CD14-positive monocyte (primary cell): ENCODE measurements around the gene CCDC97. TPM values are rescaled to one million over a fixed set of nuclear protein-coding genes. Genes with fewer than 3 reads are reported as not detected.

ENCODE experiments used
- DNase-seq, 3 donors: peaks; one replicate each; pipeline ENCODE4 v3.0.0-alpha.2; 2011 to 2022
- H2AFZ ChIP-seq: 2 replicates; pipeline ENCODE4 v1.6.0; 2012; ENCODE audit warnings: mild to moderate bottlenecking, low read depth, low read length, inconsistent platforms; ENCODE audit not compliant: insufficient read depth, poor library complexity, severe bottlenecking
- H3K27ac ChIP-seq, 2 donors: 1 replicate in 1 of 2; 2 replicates in 1 of 2; pipeline ENCODE4 v1.5.1; 2012 to 2013; ENCODE audit warnings: low read length in 2 of 2, control low read depth in 1 of 2, inconsistent platforms in 1 of 2, low read depth in 1 of 2, mild to moderate bottlenecking in 1 of 2
- H3K27me3 ChIP-seq, 2 donors: one replicate each; pipeline versions ENCODE4 v1.6.0 to v1.6.1; 2011 to 2013; ENCODE audit warnings: low read length in 2 of 2; ENCODE audit not compliant: control insufficient read depth in 2 of 2, insufficient read depth in 2 of 2
- H3K36me3 ChIP-seq, 2 donors: replicated peaks in 1 of 2; 1 replicate in 1 of 2; 2 replicates in 1 of 2; pipeline versions ENCODE4 v1.5.1 to v1.6.1; 2012 to 2013; ENCODE audit warnings: low read length in 2 of 2, control low read depth in 1 of 2, inconsistent platforms in 1 of 2, mild to moderate bottlenecking in 1 of 2; ENCODE audit not compliant: insufficient read depth in 2 of 2, control insufficient read depth in 1 of 2
- H3K4me1 ChIP-seq, 2 donors: 1 replicate in 1 of 2; 2 replicates in 1 of 2; pipeline versions ENCODE4 v1.5.1 to v1.6.1; 2012 to 2013; ENCODE audit warnings: low read length in 2 of 2, control low read depth in 1 of 2, inconsistent platforms in 1 of 2, mild to moderate bottlenecking in 1 of 2, moderate library complexity in 1 of 2; ENCODE audit not compliant: insufficient read depth in 2 of 2, control insufficient read depth in 1 of 2
- H3K4me2 ChIP-seq: replicated peaks from 2 replicates; pipeline ENCODE3; 2012; ENCODE audit warnings: low read length, moderate library complexity, mild to moderate bottlenecking; ENCODE audit not compliant: poor library complexity, severe bottlenecking; ENCODE audit errors: extremely low read depth
- H3K4me3 ChIP-seq, 3 experiments: fragments of 200-600 bp in 1 of 3; sonication (generic) in 1 of 3; replicated peaks in 1 of 3; 1 replicate in 2 of 3; 2 replicates in 1 of 3; pipeline ENCODE4 v1.5.1; 2011 to 2013; ENCODE audit warnings: low read length in 3 of 3, mild to moderate bottlenecking in 3 of 3, control low read depth in 2 of 3, low read depth in 2 of 3, inconsistent platforms in 1 of 3, moderate library complexity in 1 of 3
- H3K79me2 ChIP-seq: 2 replicates; pipeline ENCODE4 v1.6.0; 2012; ENCODE audit warnings: mild to moderate bottlenecking, control low read depth, inconsistent platforms, low read length, moderate library complexity; ENCODE audit not compliant: insufficient read depth
- H3K9ac ChIP-seq: 2 replicates; pipeline ENCODE4 v1.6.0; 2017; ENCODE audit warnings: low read length, mild to moderate bottlenecking; ENCODE audit not compliant: insufficient read depth, poor library complexity, severe bottlenecking
- H3K9me3 ChIP-seq, 2 donors: replicated peaks in 1 of 2; 1 replicate in 1 of 2; 2 replicates in 1 of 2; pipeline versions ENCODE4 v1.5.1 to v1.6.1; 2012 to 2013; ENCODE audit warnings: low read length in 2 of 2, control low read depth in 1 of 2; ENCODE audit not compliant: control insufficient read depth in 1 of 2, insufficient read depth in 1 of 2
- H4K20me1 ChIP-seq: 2 replicates; pipeline ENCODE4 v1.6.0; 2012; ENCODE audit warnings: mild to moderate bottlenecking, low read length, control low read depth, moderate library complexity; ENCODE audit not compliant: insufficient read depth
- H3K27ac Mint-ChIP-seq, 7 donors: one replicate each; pipeline ENCODE4 v1.8.0; 2020; ENCODE audit warnings: mild to moderate bottlenecking in 7 of 7, mixed read lengths in 7 of 7, moderate library complexity in 6 of 7, inconsistent platforms in 2 of 7
- H3K27me3 Mint-ChIP-seq, 3 donors: one replicate each; pipeline ENCODE4 v1.8.0; 2021 to 2022; ENCODE audit warnings: low read depth in 3 of 3, mild to moderate bottlenecking in 3 of 3, mixed read lengths in 3 of 3, moderate library complexity in 3 of 3, inconsistent platforms in 1 of 3
- H3K36me3 Mint-ChIP-seq, 2 donors: one replicate each; pipeline ENCODE4 v1.8.0; 2020; ENCODE audit warnings: mixed read lengths in 2 of 2, inconsistent platforms in 1 of 2, mild to moderate bottlenecking in 1 of 2
- H3K4me1 Mint-ChIP-seq: one replicate; pipeline ENCODE4 v1.8.0; 2020; ENCODE audit warnings: mild to moderate bottlenecking, mixed read lengths
- H3K4me3 Mint-ChIP-seq, 2 donors: one replicate each; pipeline ENCODE4 v1.8.0; 2020; ENCODE audit warnings: mild to moderate bottlenecking in 2 of 2, mixed read lengths in 2 of 2, moderate library complexity in 1 of 2
- H3K9me3 Mint-ChIP-seq, 7 donors: one replicate each; pipeline ENCODE4 v1.8.0; 2020 to 2022; ENCODE audit warnings: mixed read lengths in 7 of 7, mild to moderate bottlenecking in 6 of 7, moderate library complexity in 6 of 7, inconsistent platforms in 2 of 7
- WGBS: methylation state at CpG from one replicate; pipeline ENCODE4 v1.1.5; 2013; ENCODE audit warnings: missing lambda C conversion rate; ENCODE audit not compliant: insufficient coverage; 5-methylcytosine and 5-hydroxymethylcytosine counted together
- intact Hi-C, 2 donors: fragments of 100-400 bp; cut with micrococcal nuclease; formaldehyde crosslinking; loops; one replicate each; pipeline versions ENCODE4 v1.15.0 to v1.15.1; 2023
- polyA plus RNA-seq, 3 donors: library from polyadenylated mRNA; depleted of rRNA in 1 of 3; unstranded in 2 of 3; stranded (reverse) in 1 of 3; fragments of 300-500 nt in 2 of 3; fragments of >200 nt in 1 of 3; fragmentation: Illumina TruSeq in 2 of 3; gene quantifications; 1 replicate in 2 of 3; 2 replicates in 1 of 3; pipeline ENCODE4 v1.2.3, GENCODE V29; 2012 to 2021
- TF ChIP-seq, protein P1 (sequence below): fragments of 200-600 bp; IDR thresholded peaks from one replicate; pipeline ENCODE4 v1.8.0; 2022; ENCODE audit warnings: antibody characterized with exemption, mild to moderate bottlenecking

Gene CCDC97
- polyA plus RNA-seq, 3 donors: 6.1 to 13.0 (median 8.8) TPM

DNA sequence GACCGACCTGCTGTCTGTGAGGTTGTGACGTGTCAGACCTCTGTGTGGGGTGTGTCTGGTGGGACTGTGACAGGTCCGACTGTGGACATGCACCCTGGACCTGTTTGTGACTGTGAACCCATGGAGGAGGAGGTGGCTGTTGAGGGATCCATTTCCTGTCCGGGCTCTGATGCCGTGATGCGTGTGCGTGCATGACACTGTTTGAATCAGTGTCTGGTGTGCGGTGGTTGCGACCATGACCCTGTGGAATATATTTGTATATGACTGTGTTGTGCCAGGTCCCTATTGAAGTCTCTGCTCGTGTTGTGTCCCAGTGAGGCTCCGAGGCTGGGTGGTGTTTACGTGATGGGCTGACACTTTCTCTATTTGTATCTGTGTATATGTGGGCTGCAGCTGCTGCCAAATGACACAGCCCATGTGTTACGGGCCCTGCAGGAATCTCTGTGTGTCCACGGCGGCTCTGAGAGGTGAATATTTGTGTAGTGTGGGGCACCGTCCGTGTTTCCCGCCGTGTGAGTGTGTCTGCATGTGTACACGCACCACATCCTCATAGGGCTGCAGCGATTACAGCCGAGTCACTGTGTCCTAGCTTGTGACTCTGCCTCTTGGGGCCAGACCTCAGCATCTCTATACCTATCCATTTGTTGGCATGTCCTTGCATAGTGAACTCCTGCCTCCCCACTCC lies 18.3 kb downstream of the CCDC97 start:
- H3K4me2 ChIP-seq: peak overlapping the region; percentile 74
- WGBS: 6% methylated on average over 17 of the region's 22 CpGs
- TF ChIP-seq, protein P1, sequence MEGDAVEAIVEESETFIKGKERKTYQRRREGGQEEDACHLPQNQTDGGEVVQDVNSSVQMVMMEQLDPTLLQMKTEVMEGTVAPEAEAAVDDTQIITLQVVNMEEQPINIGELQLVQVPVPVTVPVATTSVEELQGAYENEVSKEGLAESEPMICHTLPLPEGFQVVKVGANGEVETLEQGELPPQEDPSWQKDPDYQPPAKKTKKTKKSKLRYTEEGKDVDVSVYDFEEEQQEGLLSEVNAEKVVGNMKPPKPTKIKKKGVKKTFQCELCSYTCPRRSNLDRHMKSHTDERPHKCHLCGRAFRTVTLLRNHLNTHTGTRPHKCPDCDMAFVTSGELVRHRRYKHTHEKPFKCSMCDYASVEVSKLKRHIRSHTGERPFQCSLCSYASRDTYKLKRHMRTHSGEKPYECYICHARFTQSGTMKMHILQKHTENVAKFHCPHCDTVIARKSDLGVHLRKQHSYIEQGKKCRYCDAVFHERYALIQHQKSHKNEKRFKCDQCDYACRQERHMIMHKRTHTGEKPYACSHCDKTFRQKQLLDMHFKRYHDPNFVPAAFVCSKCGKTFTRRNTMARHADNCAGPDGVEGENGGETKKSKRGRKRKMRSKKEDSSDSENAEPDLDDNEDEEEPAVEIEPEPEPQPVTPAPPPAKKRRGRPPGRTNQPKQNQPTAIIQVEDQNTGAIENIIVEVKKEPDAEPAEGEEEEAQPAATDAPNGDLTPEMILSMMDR: no peak
- H2AFZ ChIP-seq: no peak overlapping the region
- H3K4me3 ChIP-seq: peak overlapping the region; percentile 0 to 62 (median 38)
- peaks cover 45 to 63% of the 10 kb centered on the region in 2 donors for H3K36me3 Mint-ChIP-seq
- peak overlapping the region; percentile 90 to 96 for H3K27ac ChIP-seq
- H3K36me3 ChIP-seq: peaks cover 29 to 35% of the 10 kb centered on the region in 2 donors
- DNase-seq: peak; percentile 72 to 85 (median 78)
- peaks cover 77% of the 10 kb centered on the region for H3K4me1 Mint-ChIP-seq
- H3K9me3 ChIP-seq: no peaks in the 10 kb centered on the region
- peak overlapping the region; percentile 84 to 93 for H3K4me3 Mint-ChIP-seq
- peaks cover 58% of the 10 kb centered on the region for H4K20me1 ChIP-seq
- peaks cover 0 to 2% (median 0%) of the 10 kb centered on the region in 3 donors for H3K27me3 Mint-ChIP-seq
- peak overlapping the region; percentile 95 to 99 (median 99) for H3K27ac Mint-ChIP-seq
- intact Hi-C loops: loop anchor here in 1 of 2 donors (2.0 to 5.0 kb wide), 2 partner anchors 34 to 65 kb away; partner anchors contain the start of gene B9D2
- H3K9ac ChIP-seq: peak overlapping the region; percentile 80
- H3K79me2 ChIP-seq: peaks cover 51% of the 10 kb centered on the region
- peaks cover 92 to 100% of the 10 kb centered on the region in 2 donors for H3K4me1 ChIP-seq
- peaks cover 0 to 1% (median 0%) of the 10 kb centered on the region in 7 donors for H3K9me3 Mint-ChIP-seq
- no peaks in the 10 kb centered on the region for H3K27me3 ChIP-seq

DNA sequence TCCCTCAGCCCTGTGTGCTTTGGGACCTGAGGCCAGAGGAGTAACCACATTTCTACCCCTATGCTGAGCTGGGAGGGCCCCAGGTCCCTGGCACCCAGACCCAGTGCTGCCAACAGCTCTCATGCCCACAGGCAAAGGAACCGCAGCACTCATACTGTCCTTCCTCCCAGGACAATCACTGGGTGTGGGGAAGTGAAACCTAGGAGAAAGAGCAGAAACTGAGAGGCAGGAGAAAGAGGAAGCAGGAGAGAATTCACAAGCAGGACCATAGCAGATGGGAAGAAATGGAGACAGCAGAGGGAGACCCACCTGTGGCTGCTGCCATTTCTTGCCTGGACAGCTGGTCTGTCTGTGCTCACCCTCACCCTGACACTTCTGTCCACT lies 18.9 kb downstream of the CCDC97 start:
- H3K36me3 ChIP-seq: peaks cover 29 to 40% of the 10 kb centered on the region in 2 donors
- Mint-ChIP-seq H3K27ac (peak overlapping the region; percentile 95 to 99 (median 99)), H3K9me3 (peaks cover 0 to 1% (median 0%) of the 10 kb centered on the region in 7 donors), H3K4me3 (peak overlapping the region; percentile 84 to 93), H3K4me1 (peaks cover 76% of the 10 kb centered on the region), H3K36me3 (peaks cover 49 to 67% of the 10 kb centered on the region in 2 donors), H3K27me3 (peaks cover 0 to 2% (median 0%) of the 10 kb centered on the region in 3 donors)
- intact Hi-C loops: loop anchor here in 1 of 2 donors (2.0 to 5.0 kb wide), 2 partner anchors 33 to 66 kb away; partner anchors contain the start of gene B9D2
- no CpG with 5 or more reads among the region's 1 CpG for WGBS
- no peak overlapping the region for H2AFZ ChIP-seq
- peak overlapping the region in 2 of 3 experiments; percentile 38 to 62 for H3K4me3 ChIP-seq
- peak overlapping the region; percentile 74 for H3K4me2 ChIP-seq
- TF ChIP-seq, protein P1: no peak
- no peaks in the 10 kb centered on the region for H3K27me3 ChIP-seq
- peak; percentile 88 to 93 (median 92) for DNase-seq
- H3K4me1 ChIP-seq: peaks cover 92 to 100% of the 10 kb centered on the region in 2 donors
- peak overlapping the region; percentile 90 to 96 for H3K27ac ChIP-seq
- no peaks in the 10 kb centered on the region for H3K9me3 ChIP-seq
- peak overlapping the region; percentile 80 for H3K9ac ChIP-seq
- peaks cover 54% of the 10 kb centered on the region for H3K79me2 ChIP-seq
- peaks cover 55% of the 10 kb centered on the region for H4K20me1 ChIP-seq
